Erythroblast (primary cell): Measurements from ENCODE around the gene H2BK1.

Experiments used
- GATA1 ChIP-seq: IDR thresholded peaks from 2 replicates; pipeline ENCODE4 v1.6.1; 2011; ENCODE audit warnings: low read depth, mild to moderate bottlenecking, control low read depth, low read length, moderate library complexity
- POLR2A ChIP-seq: IDR thresholded peaks from 2 replicates; pipeline ENCODE4 v1.6.1; 2011; ENCODE audit warnings: mild to moderate bottlenecking, low read length

- TF ChIP-seq POLR2A (no peak), GATA1 (no peak)
Measured at GRCh38 chr7:151244196-151244840, 34.0 kb upstream of the H2BK1 start.
